GM23338 (cell line): ENCODE measurements around the gene LZTS3. TPM values are rescaled to one million over a fixed set of nuclear protein-coding genes. Genes with fewer than 3 reads are reported as not detected.
A peak's percentile ranks its signal among the peaks of the same experiment; 100 is the strongest.

Experiments used
- ATAC-seq: fragments of 200-7000 bp; cut with Tn5 transposase; 3 replicates; pipeline ENCODE4 v1.9.1; 2020
- DNase-seq: peaks from one replicate; pipeline ENCODE4 v3.0.0-alpha.2; 2015; ENCODE audit warnings: low spot score
- H2AFZ ChIP-seq: fragments of 200-600 bp; sonication (generic); 2 replicates; pipeline ENCODE4 v1.8.0; 2016; ENCODE audit warnings: antibody characterized with exemption, mild to moderate bottlenecking, moderate library complexity
- H3F3A ChIP-seq: fragments of 200-600 bp; sonication (generic); replicated peaks from 2 replicates; pipeline ENCODE4 v1.8.0; 2017; ENCODE audit warnings: antibody characterized with exemption, mixed run types, low read depth
- H3K27ac ChIP-seq: fragments of 200-600 bp; sonication (generic); 2 replicates; pipeline ENCODE4 v1.6.1; 2016; ENCODE audit warnings: low read depth
- H3K27me3 ChIP-seq: fragments of 200-600 bp; sonication (generic); 2 replicates; pipeline ENCODE4 v1.8.0; 2016; ENCODE audit warnings: mild to moderate bottlenecking, mixed run types, moderate library complexity; ENCODE audit not compliant: insufficient read depth
- H3K36me3 ChIP-seq: fragments of 200-600 bp; sonication (generic); 2 replicates; pipeline ENCODE4 v1.8.0; 2016; ENCODE audit warnings: mild to moderate bottlenecking; ENCODE audit not compliant: insufficient read depth
- H3K4me1 ChIP-seq: fragments of 200-600 bp; sonication (generic); 2 replicates; pipeline ENCODE4 v1.8.0; 2016; ENCODE audit warnings: mild to moderate bottlenecking, moderate library complexity; ENCODE audit not compliant: insufficient read depth
- H3K4me2 ChIP-seq: fragments of 200-600 bp; sonication (generic); 2 replicates; pipeline ENCODE4 v1.7.1; 2017; ENCODE audit warnings: mixed run types
- H3K4me3 ChIP-seq: fragments of 200-600 bp; sonication (generic); 2 replicates; pipeline ENCODE4 v1.6.1; 2016; ENCODE audit warnings: mixed run types
- H3K79me2 ChIP-seq: fragments of 200-600 bp; sonication (generic); replicated peaks from 2 replicates; pipeline ENCODE4 v1.8.0; 2017; ENCODE audit warnings: mild to moderate bottlenecking; ENCODE audit not compliant: insufficient read depth
- H3K9me2 ChIP-seq: fragments of 200-600 bp; sonication (generic); 2 replicates; pipeline ENCODE4 v1.8.0; 2017; ENCODE audit not compliant: insufficient read depth
- H4K20me1 ChIP-seq: fragments of 200-600 bp; sonication (generic); replicated peaks from 2 replicates; pipeline ENCODE4 v1.8.0; 2017; ENCODE audit warnings: mild to moderate bottlenecking; ENCODE audit not compliant: insufficient read depth
- H3K27ac Mint-ChIP-seq: 2 replicates; pipeline ENCODE4 v1.8.0; 2020; ENCODE audit warnings: inconsistent platforms, mild to moderate bottlenecking, moderate library complexity, mixed read lengths
- H3K27me3 Mint-ChIP-seq: 3 replicates; pipeline ENCODE4 v1.8.0; 2022; ENCODE audit warnings: low read depth, mild to moderate bottlenecking, moderate library complexity, mixed read lengths, inconsistent platforms; ENCODE audit not compliant: insufficient read depth, poor library complexity
- H3K36me3 Mint-ChIP-seq: 3 replicates; pipeline ENCODE4 v1.8.0; 2021; ENCODE audit warnings: low read depth, mild to moderate bottlenecking, inconsistent platforms, moderate library complexity, mixed read lengths
- H3K4me1 Mint-ChIP-seq: 3 replicates; pipeline ENCODE4 v1.8.0; 2020; ENCODE audit warnings: mild to moderate bottlenecking, inconsistent platforms, mixed read lengths
- H3K4me3 Mint-ChIP-seq: 3 replicates; pipeline ENCODE4 v1.8.0; 2021; ENCODE audit warnings: moderate library complexity, mild to moderate bottlenecking, inconsistent platforms, mixed read lengths
- H3K9me3 Mint-ChIP-seq: 3 replicates; pipeline ENCODE4 v1.8.0; 2020; ENCODE audit warnings: moderate library complexity, mild to moderate bottlenecking, inconsistent platforms, mixed read lengths
- CREB1 ChIP-seq: fragments of 250-450 bp; sonication (Bioruptor Pico); IDR thresholded peaks from 2 replicates; pipeline ENCODE4 v1.5.0; 2020; ENCODE audit warnings: low read depth, mild to moderate bottlenecking, moderate library complexity
- EZH2phosphoT487 ChIP-seq: fragments of 200-600 bp; sonication (generic); IDR thresholded peaks from one replicate; pipeline ENCODE4 v1.8.1; 2018; ENCODE audit warnings: antibody characterized with exemption; ENCODE audit not compliant: unreplicated experiment
- JUNB ChIP-seq: IDR thresholded peaks from one replicate; pipeline ENCODE4 v1.6.1; 2016; ENCODE audit warnings: antibody characterized with exemption; ENCODE audit not compliant: unreplicated experiment
- POLR2AphosphoS5 ChIP-seq: IDR thresholded peaks from 2 replicates; pipeline ENCODE4 v1.6.1; 2016; ENCODE audit warnings: antibody characterized with exemption, low read depth
- ZNF114 ChIP-seq: fragments of 250-450 bp; sonication (Bioruptor Pico); IDR thresholded peaks from 2 replicates; pipeline ENCODE4 v1.5.0; 2020; ENCODE audit warnings: mild to moderate bottlenecking, moderate library complexity
- ZNF331 ChIP-seq: fragments of 250-450 bp; sonication (Bioruptor Pico); IDR thresholded peaks from 2 replicates; pipeline ENCODE4 v1.5.0; 2020; ENCODE audit warnings: low read depth, mild to moderate bottlenecking, moderate library complexity
- polyA plus RNA-seq: library from polyadenylated mRNA; unstranded; fragments of >200 nt; fragmentation: Nextera tagmentation; extraction: Ambion mirVana; gene quantifications from 2 replicates; pipeline ENCODE4 v1.2.1, GENCODE V29; 2016
- total RNA-seq: library from RNA; depleted of rRNA; stranded (reverse); fragments of >200 nt; shearing (Covaris generic); gene quantifications from 2 replicates; pipeline ENCODE4 v1.2.3, GENCODE V29; 2014
- TF ChIP-seq, protein P1 (sequence below): fragments of 250-450 bp; sonication (Bioruptor Pico); IDR thresholded peaks from 2 replicates; pipeline ENCODE4 v1.5.0; 2020; ENCODE audit warnings: mild to moderate bottlenecking, moderate library complexity
- TF ChIP-seq, protein P2 (sequence below): IDR thresholded peaks from 2 replicates; pipeline ENCODE4 v1.6.1; 2016; ENCODE audit warnings: antibody characterized with exemption
- TF ChIP-seq, protein P3 (sequence below), 2 experiments: fragments of 200-600 bp in 1 of 2; sonication (generic) in 1 of 2; conservative IDR thresholded peaks; 2 replicates each; pipeline versions ENCODE4 v1.5.1 to v1.6.1; 2016 to 2017; ENCODE audit warnings: antibody characterized with exemption in 2 of 2, low read depth in 2 of 2, mild to moderate bottlenecking in 2 of 2, moderate library complexity in 1 of 2
- TF ChIP-seq, protein P4 (sequence below): IDR thresholded peaks from one replicate; pipeline ENCODE4 v1.6.1; 2018; ENCODE audit warnings: antibody characterized with exemption; ENCODE audit not compliant: unreplicated experiment

LZTS3 gene
- total and polyA plus RNA-seq, 2 experiments from 2014 or later = 9.7 to 40.7 TPM

DNA sequence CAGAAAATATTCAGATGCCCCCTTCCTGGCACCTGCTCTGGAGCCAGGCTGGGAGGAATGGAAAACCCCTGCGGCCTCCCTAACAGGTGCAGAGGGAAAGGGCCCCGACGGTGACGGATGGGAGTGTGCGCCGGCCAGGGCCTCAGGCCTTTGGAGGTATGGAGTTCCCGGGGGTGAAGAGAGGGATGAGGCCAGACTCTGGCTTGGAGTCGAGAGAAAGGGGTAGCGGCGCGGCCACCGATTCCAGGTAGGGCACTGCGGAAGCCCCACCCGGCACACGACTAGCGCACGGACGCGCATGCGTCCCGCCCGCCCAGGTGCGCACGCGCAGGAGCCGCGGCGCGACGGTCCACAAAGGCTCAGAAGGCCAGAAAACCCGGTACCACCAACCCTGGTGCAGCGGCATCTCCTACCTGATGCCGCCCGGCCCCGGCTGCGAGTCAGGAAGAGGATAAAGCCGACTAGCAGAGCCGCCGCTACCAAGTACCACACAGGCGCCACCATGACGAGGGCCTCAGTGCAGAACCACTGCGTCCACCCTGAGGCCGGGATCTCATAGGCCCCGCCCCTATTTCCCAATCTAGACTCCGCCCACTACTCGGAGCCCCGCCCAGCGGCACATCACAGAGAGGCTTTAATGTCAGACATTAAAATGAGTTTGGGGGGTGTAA lies 30.9 kb upstream of the LZTS3 start, which contains the start of gene DDRGK1 (continued):
- TF ChIP-seq, protein P1, sequence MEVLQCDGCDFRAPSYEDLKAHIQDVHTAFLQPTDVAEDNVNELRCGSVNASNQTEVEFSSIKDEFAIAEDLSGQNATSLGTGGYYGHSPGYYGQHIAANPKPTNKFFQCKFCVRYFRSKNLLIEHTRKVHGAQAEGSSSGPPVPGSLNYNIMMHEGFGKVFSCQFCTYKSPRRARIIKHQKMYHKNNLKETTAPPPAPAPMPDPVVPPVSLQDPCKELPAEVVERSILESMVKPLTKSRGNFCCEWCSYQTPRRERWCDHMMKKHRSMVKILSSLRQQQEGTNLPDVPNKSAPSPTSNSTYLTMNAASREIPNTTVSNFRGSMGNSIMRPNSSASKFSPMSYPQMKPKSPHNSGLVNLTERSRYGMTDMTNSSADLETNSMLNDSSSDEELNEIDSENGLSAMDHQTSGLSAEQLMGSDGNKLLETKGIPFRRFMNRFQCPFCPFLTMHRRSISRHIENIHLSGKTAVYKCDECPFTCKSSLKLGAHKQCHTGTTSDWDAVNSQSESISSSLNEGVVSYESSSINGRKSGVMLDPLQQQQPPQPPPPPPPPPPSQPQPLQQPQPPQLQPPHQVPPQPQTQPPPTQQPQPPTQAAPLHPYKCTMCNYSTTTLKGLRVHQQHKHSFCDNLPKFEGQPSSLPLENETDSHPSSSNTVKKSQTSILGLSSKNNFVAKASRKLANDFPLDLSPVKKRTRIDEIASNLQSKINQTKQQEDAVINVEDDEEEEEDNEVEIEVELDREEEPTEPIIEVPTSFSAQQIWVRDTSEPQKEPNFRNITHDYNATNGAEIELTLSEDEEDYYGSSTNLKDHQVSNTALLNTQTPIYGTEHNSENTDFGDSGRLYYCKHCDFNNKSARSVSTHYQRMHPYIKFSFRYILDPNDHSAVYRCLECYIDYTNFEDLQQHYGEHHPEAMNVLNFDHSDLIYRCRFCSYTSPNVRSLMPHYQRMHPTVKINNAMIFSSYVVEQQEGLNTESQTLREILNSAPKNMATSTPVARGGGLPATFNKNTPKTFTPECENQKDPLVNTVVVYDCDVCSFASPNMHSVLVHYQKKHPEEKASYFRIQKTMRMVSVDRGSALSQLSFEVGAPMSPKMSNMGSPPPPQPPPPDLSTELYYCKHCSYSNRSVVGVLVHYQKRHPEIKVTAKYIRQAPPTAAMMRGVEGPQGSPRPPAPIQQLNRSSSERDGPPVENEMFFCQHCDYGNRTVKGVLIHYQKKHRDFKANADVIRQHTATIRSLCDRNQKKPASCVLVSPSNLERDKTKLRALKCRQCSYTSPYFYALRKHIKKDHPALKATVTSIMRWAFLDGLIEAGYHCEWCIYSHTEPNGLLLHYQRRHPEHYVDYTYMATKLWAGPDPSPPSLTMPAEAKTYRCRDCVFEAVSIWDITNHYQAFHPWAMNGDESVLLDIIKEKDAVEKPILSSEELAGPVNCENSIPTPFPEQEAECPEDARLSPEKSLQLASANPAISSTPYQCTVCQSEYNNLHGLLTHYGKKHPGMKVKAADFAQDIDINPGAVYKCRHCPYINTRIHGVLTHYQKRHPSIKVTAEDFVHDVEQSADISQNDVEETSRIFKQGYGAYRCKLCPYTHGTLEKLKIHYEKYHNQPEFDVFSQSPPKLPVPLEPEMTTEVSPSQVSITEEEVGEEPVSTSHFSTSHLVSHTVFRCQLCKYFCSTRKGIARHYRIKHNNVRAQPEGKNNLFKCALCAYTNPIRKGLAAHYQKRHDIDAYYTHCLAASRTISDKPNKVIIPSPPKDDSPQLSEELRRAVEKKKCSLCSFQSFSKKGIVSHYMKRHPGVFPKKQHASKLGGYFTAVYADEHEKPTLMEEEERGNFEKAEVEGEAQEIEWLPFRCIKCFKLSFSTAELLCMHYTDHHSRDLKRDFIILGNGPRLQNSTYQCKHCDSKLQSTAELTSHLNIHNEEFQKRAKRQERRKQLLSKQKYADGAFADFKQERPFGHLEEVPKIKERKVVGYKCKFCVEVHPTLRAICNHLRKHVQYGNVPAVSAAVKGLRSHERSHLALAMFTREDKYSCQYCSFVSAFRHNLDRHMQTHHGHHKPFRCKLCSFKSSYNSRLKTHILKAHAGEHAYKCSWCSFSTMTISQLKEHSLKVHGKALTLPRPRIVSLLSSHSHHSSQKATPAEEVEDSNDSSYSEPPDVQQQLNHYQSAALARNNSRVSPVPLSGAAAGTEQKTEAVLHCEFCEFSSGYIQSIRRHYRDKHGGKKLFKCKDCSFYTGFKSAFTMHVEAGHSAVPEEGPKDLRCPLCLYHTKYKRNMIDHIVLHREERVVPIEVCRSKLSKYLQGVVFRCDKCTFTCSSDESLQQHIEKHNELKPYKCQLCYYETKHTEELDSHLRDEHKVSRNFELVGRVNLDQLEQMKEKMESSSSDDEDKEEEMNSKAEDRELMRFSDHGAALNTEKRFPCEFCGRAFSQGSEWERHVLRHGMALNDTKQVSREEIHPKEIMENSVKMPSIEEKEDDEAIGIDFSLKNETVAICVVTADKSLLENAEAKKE (CRISPR knock-in tag) = no peak
- TF ChIP-seq JUNB = no peak

DNA sequence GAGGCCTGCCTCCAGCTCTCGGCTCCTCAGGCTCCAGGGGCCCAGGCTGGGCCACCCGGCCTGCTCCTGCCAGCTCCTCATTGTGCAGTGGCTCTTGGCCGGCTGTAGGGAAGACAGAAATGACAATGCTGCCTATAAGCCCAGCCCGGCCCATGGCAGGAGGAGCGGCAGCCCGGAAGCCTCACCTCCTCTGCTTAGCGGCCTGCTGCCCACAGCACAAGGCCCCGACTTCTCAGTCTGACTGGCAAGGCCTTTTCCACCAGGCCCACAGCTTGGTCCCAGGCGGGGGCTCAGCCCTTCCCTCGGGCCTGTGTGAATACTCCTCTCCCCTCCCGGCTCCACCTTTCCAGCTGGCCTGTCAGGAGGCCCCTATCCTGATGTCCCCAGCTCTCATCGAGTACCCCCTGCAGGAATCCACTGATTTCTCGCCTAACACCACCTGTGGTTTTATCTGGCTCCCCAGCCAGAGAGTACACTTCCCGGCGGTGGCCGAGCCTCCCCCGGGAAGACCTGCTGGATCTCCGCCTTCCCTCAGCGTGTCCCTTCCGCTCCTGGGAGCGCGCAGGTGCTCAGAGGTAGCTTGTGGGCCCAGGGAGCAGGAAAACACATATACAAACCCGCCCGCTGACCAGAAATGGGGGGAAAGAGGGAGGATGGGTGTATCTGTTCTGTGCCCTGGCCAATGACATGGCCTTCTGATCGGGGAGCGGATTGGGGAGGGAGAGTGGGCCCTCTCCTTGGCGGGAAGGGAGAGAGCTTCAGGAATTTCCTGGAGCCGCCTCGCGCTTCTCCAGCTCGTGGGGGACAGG lies 30.2 kb upstream of the LZTS3 start:
- H3K27ac ChIP-seq = peak overlapping the region; percentile 85
- H4K20me1 ChIP-seq = no peaks in the 10 kb centered on the region
- TF ChIP-seq, protein P2, sequence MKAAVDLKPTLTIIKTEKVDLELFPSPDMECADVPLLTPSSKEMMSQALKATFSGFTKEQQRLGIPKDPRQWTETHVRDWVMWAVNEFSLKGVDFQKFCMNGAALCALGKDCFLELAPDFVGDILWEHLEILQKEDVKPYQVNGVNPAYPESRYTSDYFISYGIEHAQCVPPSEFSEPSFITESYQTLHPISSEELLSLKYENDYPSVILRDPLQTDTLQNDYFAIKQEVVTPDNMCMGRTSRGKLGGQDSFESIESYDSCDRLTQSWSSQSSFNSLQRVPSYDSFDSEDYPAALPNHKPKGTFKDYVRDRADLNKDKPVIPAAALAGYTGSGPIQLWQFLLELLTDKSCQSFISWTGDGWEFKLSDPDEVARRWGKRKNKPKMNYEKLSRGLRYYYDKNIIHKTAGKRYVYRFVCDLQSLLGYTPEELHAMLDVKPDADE = no peak
- no peak for TF ChIP-seq EZH2phosphoT487
- no peak for TF ChIP-seq JUNB
- TF ChIP-seq ZNF331 (CRISPR knock-in tag) = no peak
- TF ChIP-seq, protein P3, sequence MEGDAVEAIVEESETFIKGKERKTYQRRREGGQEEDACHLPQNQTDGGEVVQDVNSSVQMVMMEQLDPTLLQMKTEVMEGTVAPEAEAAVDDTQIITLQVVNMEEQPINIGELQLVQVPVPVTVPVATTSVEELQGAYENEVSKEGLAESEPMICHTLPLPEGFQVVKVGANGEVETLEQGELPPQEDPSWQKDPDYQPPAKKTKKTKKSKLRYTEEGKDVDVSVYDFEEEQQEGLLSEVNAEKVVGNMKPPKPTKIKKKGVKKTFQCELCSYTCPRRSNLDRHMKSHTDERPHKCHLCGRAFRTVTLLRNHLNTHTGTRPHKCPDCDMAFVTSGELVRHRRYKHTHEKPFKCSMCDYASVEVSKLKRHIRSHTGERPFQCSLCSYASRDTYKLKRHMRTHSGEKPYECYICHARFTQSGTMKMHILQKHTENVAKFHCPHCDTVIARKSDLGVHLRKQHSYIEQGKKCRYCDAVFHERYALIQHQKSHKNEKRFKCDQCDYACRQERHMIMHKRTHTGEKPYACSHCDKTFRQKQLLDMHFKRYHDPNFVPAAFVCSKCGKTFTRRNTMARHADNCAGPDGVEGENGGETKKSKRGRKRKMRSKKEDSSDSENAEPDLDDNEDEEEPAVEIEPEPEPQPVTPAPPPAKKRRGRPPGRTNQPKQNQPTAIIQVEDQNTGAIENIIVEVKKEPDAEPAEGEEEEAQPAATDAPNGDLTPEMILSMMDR (conservative IDR thresholded peaks at IDR 0.05; ENCODE audit: low read depth in 2 of 2) = no peak
- no peak for TF ChIP-seq CREB1 (CRISPR knock-in tag)
- TF ChIP-seq POLR2AphosphoS5 = no peak
- no peak for TF ChIP-seq ZNF114
- TF ChIP-seq, protein P4, sequence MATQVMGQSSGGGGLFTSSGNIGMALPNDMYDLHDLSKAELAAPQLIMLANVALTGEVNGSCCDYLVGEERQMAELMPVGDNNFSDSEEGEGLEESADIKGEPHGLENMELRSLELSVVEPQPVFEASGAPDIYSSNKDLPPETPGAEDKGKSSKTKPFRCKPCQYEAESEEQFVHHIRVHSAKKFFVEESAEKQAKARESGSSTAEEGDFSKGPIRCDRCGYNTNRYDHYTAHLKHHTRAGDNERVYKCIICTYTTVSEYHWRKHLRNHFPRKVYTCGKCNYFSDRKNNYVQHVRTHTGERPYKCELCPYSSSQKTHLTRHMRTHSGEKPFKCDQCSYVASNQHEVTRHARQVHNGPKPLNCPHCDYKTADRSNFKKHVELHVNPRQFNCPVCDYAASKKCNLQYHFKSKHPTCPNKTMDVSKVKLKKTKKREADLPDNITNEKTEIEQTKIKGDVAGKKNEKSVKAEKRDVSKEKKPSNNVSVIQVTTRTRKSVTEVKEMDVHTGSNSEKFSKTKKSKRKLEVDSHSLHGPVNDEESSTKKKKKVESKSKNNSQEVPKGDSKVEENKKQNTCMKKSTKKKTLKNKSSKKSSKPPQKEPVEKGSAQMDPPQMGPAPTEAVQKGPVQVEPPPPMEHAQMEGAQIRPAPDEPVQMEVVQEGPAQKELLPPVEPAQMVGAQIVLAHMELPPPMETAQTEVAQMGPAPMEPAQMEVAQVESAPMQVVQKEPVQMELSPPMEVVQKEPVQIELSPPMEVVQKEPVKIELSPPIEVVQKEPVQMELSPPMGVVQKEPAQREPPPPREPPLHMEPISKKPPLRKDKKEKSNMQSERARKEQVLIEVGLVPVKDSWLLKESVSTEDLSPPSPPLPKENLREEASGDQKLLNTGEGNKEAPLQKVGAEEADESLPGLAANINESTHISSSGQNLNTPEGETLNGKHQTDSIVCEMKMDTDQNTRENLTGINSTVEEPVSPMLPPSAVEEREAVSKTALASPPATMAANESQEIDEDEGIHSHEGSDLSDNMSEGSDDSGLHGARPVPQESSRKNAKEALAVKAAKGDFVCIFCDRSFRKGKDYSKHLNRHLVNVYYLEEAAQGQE = no peak
- H3K9me2 ChIP-seq = no peaks in the 10 kb centered on the region
- peaks cover 7% of the 10 kb centered on the region for H3K36me3 ChIP-seq
- ATAC-seq (peak; percentile 36), DNase-seq (peak; percentile 56)
- H3K27me3 ChIP-seq = no peaks in the 10 kb centered on the region
- Mint-ChIP-seq H3K9me3 (no peaks in the 10 kb centered on the region; the same call in 2 of the 3 replicates), H3K27me3 (peaks cover 22% of the 10 kb centered on the region), H3K27ac (peak overlapping the region; percentile 97), H3K36me3 (peaks cover 33% of the 10 kb centered on the region), H3K4me3 (peak overlapping the region; percentile 97), H3K4me1 (peaks cover 5% of the 10 kb centered on the region; the same call in 2 of the 3 replicates)
- peak overlapping the region; percentile 99 for H3K4me2 ChIP-seq
- peak overlapping the region; percentile 19 for H2AFZ ChIP-seq
- peaks cover 10% of the 10 kb centered on the region for H3K4me1 ChIP-seq
- H3F3A ChIP-seq = no peaks in the 10 kb centered on the region
- peaks cover 11% of the 10 kb centered on the region for H3K79me2 ChIP-seq
- peak overlapping the region; percentile 73 for H3K4me3 ChIP-seq
